IMR-90 (cell line): ENCODE measurements around the gene NR2C1. TPM values are rescaled to one million over a fixed set of nuclear protein-coding genes. Genes with fewer than 3 reads are reported as not detected.

Experiments used
- ATAC-seq: fragments of 200-7000 bp; cut with Tn5 transposase; 2 replicates; pipeline ENCODE4 v1.9.1; 2020; ENCODE audit warnings: low read depth, mild to moderate bottlenecking, moderate library complexity
- BruUV-seq: library from RNA; stranded (reverse); fragments of 400-500 nt; replicated peaks from 2 replicates; lab custom pipeline; 2021; lab: Mats Ljungman, UMichigan
- CTCF ChIA-PET: fragments of 300-600 bp; formaldehyde crosslinking; extraction: SDS; loops from one replicate; lab custom pipeline; 2021; ENCODE audit warnings: antibody characterized with exemption; lab: Yijun Ruan, JAX
- POLR2A ChIA-PET: fragments of 300-600 bp; sonication (Branson Sonifier 250); formaldehyde crosslinking; loops from one replicate; lab custom pipeline; 2022; ENCODE audit warnings: antibody characterized with exemption; ENCODE audit not compliant: unreplicated experiment; lab: Charles Lee
- DNase-seq: peaks from one replicate; pipeline ENCODE4 v3.0.0; 2013
- H2AFZ ChIP-seq: replicated peaks from 2 replicates; pipeline ENCODE3; 2013; ENCODE audit warnings: low read length, mild to moderate bottlenecking; ENCODE audit not compliant: poor library complexity
- H2AK5ac ChIP-seq: 2 replicates; pipeline ENCODE4 v1.6.1; 2013; ENCODE audit warnings: low read depth, low read length, inconsistent platforms
- H2AK9ac ChIP-seq: replicated peaks from 2 replicates; pipeline ENCODE3; 2013; ENCODE audit warnings: mild to moderate bottlenecking, low read depth, low read length, moderate library complexity; ENCODE audit not compliant: poor library complexity
- H2BK120ac ChIP-seq: 2 replicates; pipeline ENCODE4 v1.6.1; 2013; ENCODE audit warnings: low read depth, low read length, inconsistent platforms
- H2BK15ac ChIP-seq: 3 replicates; pipeline ENCODE4 v1.6.1; 2013; ENCODE audit warnings: low read depth, low read length, inconsistent platforms
- H2BK20ac ChIP-seq: 2 replicates; pipeline ENCODE4 v1.6.1; 2013; ENCODE audit warnings: low read depth, mild to moderate bottlenecking, inconsistent platforms, low read length, moderate library complexity
- H2BK5ac ChIP-seq: 2 replicates; pipeline ENCODE4 v1.6.1; 2013; ENCODE audit warnings: mild to moderate bottlenecking, low read depth, low read length, inconsistent platforms; ENCODE audit not compliant: poor library complexity, severe bottlenecking
- H3K14ac ChIP-seq: replicated peaks from 2 replicates; pipeline ENCODE4 v1.6.1; 2013; ENCODE audit warnings: low read depth, low read length, inconsistent platforms
- H3K18ac ChIP-seq: 2 replicates; pipeline ENCODE4 v1.6.1; 2013; ENCODE audit warnings: low read depth, low read length, control low read depth
- H3K23ac ChIP-seq: 2 replicates; pipeline ENCODE4 v1.6.1; 2013; ENCODE audit warnings: low read depth, low read length, inconsistent platforms
- H3K27ac ChIP-seq: 2 replicates; pipeline ENCODE4 v1.5.1; 2013; ENCODE audit warnings: mild to moderate bottlenecking, control low read depth, low read length; ENCODE audit not compliant: insufficient read depth
- H3K27me3 ChIP-seq: 2 replicates; pipeline ENCODE4 v1.6.1; 2013; ENCODE audit warnings: low read length; ENCODE audit not compliant: control insufficient read depth, insufficient read depth
- H3K36me3 ChIP-seq: 2 replicates; pipeline ENCODE4 v1.6.1; 2013; ENCODE audit warnings: low read length, mixed read lengths; ENCODE audit not compliant: control insufficient read depth, insufficient read depth
- H3K4ac ChIP-seq: 2 replicates; pipeline ENCODE4 v1.6.1; 2013; ENCODE audit warnings: low read depth, low read length, inconsistent platforms
- H3K4me1 ChIP-seq: 2 replicates; pipeline ENCODE4 v1.6.1; 2013; ENCODE audit warnings: low read length, mixed read lengths; ENCODE audit not compliant: control insufficient read depth, insufficient read depth
- H3K4me2 ChIP-seq: 2 replicates; pipeline ENCODE4 v1.6.1; 2013; ENCODE audit warnings: low read depth, mild to moderate bottlenecking, control low read depth, low read length, moderate library complexity
- H3K4me3 ChIP-seq: 2 replicates; pipeline ENCODE4 v1.5.1; 2013; ENCODE audit warnings: low read depth, mild to moderate bottlenecking, control low read depth, low read length, moderate library complexity; ENCODE audit not compliant: insufficient read depth
- H3K56ac ChIP-seq: 2 replicates; pipeline ENCODE4 v1.6.1; 2013; ENCODE audit warnings: low read length, inconsistent platforms; ENCODE audit not compliant: insufficient read depth; ENCODE audit errors: extremely low read depth
- H3K79me1 ChIP-seq, 2 experiments: 2 replicates each; pipeline ENCODE4 v1.6.1; 2013; ENCODE audit warnings: low read length in 2 of 2, inconsistent platforms in 1 of 2, low read depth in 1 of 2
- H3K9ac ChIP-seq: 2 replicates; pipeline ENCODE4 v1.6.1; 2013; ENCODE audit warnings: low read depth, low read length, control low read depth
- H3K9me1 ChIP-seq: 2 replicates; pipeline ENCODE4 v1.6.1; 2013; ENCODE audit warnings: low read length, inconsistent platforms; ENCODE audit not compliant: insufficient read depth
- H3K9me3 ChIP-seq: 2 replicates; pipeline ENCODE4 v1.6.1; 2013; ENCODE audit warnings: low read length; ENCODE audit not compliant: control insufficient read depth, insufficient read depth
- H4K20me1 ChIP-seq: 2 replicates; pipeline ENCODE4 v1.6.1; 2013; ENCODE audit warnings: low read length, inconsistent platforms; ENCODE audit not compliant: insufficient read depth
- H4K5ac ChIP-seq: 2 replicates; pipeline ENCODE4 v1.6.1; 2013; ENCODE audit warnings: mild to moderate bottlenecking, low read depth, low read length, control low read depth
- H4K8ac ChIP-seq, 2 experiments: 2 replicates each; pipeline ENCODE4 v1.6.1; 2013; ENCODE audit warnings: low read depth in 2 of 2, low read length in 2 of 2, control low read depth in 1 of 2, inconsistent platforms in 1 of 2
- H4K91ac ChIP-seq: 2 replicates; pipeline ENCODE4 v1.6.1; 2013; ENCODE audit warnings: low read depth, low read length, inconsistent platforms; ENCODE audit not compliant: insufficient read depth
- BHLHE40 ChIP-seq: fragments of 150-350 bp; IDR thresholded peaks from 2 replicates; pipeline ENCODE4 v1.6.1; 2016; ENCODE audit warnings: mild to moderate bottlenecking, low read depth, low read length
- CHD1 ChIP-seq: IDR thresholded peaks from 2 replicates; pipeline ENCODE4 v1.6.1; 2012; ENCODE audit warnings: low read depth, low read length, improper control_type of control experiment
- FOS ChIP-seq: fragments of 150-350 bp; IDR thresholded peaks from 2 replicates; pipeline ENCODE4 v1.6.1; 2016; ENCODE audit warnings: low read depth, low read length
- MAFK ChIP-seq: IDR thresholded peaks from 2 replicates; pipeline ENCODE4 v1.6.1; 2012; ENCODE audit warnings: low read depth, low read length, improper control_type of control experiment
- MAZ ChIP-seq: IDR thresholded peaks from 2 replicates; pipeline ENCODE4 v1.6.1; 2012; ENCODE audit warnings: low read depth, mild to moderate bottlenecking, low read length, improper control_type of control experiment, moderate library complexity, borderline replicate concordance
- MXI1 ChIP-seq: IDR thresholded peaks from 2 replicates; pipeline ENCODE4 v1.6.1; 2012; ENCODE audit warnings: low read depth, mild to moderate bottlenecking, low read length, moderate library complexity, borderline replicate concordance
- NFE2L2 ChIP-seq: fragments of 150-350 bp; IDR thresholded peaks from 2 replicates; pipeline ENCODE4 v1.6.1; 2016; ENCODE audit warnings: low read depth, mild to moderate bottlenecking, low read length
- POLR2A ChIP-seq: IDR thresholded peaks from 2 replicates; pipeline ENCODE4 v1.6.1; 2012; ENCODE audit warnings: mild to moderate bottlenecking, low read depth, low read length
- RAD21 ChIP-seq: IDR thresholded peaks from 2 replicates; pipeline ENCODE4 v1.6.1; 2012; ENCODE audit warnings: low read length, improper control_type of control experiment
- RCOR1 ChIP-seq: IDR thresholded peaks from 2 replicates; pipeline ENCODE4 v1.6.1; 2012; ENCODE audit warnings: mild to moderate bottlenecking, low read length, improper control_type of control experiment; ENCODE audit not compliant: insufficient replicate concordance
- RFX5 ChIP-seq: IDR thresholded peaks from 2 replicates; pipeline ENCODE4 v1.8.0; 2012; ENCODE audit warnings: low read depth, mild to moderate bottlenecking, low read length, moderate library complexity
- SMC3 ChIP-seq: fragments of 150-350 bp; IDR thresholded peaks from 2 replicates; pipeline ENCODE4 v1.6.1; 2016; ENCODE audit warnings: low read depth, mild to moderate bottlenecking, antibody characterized with exemption, low read length, moderate library complexity
- dilution Hi-C: fragments of 300-500 bp; cut with HindIII; formaldehyde crosslinking; loops from one replicate; pipeline ENCODE4 v1.14.3; 2018; ENCODE audit warnings: low sequenced_read_pairs; ENCODE audit not compliant: unreplicated experiment
- in situ Hi-C: fragments of 300-500 bp; cut with MboI; formaldehyde crosslinking; loops from 3 replicates; pipeline ENCODE4 v1.14.3; 2019; ENCODE audit warnings: low sequenced_read_pairs, inconsistent platforms, mixed read lengths
- intact Hi-C: fragments of 100-400 bp; cut with micrococcal nuclease; formaldehyde crosslinking; loops from 2 replicates; pipeline ENCODE4 v1.10.0; 2022
- polyA plus RNA-seq, 3 experiments: library from polyadenylated mRNA; depleted of rRNA; stranded (reverse); fragments of >200 nt; gene quantifications; 2 replicates each; pipeline ENCODE4 v1.2.3, GENCODE V29; 2012; ENCODE audit warnings: low replicate concordance in 1 of 3
- total RNA-seq: library from RNA; depleted of rRNA; stranded (reverse); fragments of >200 nt; gene quantifications from 2 replicates; pipeline ENCODE4 v1.2.3, GENCODE V29; 2012
- TF ChIP-seq, protein P1 (sequence below): conservative IDR thresholded peaks from 2 replicates; pipeline ENCODE4 v1.5.1; 2012; ENCODE audit warnings: mild to moderate bottlenecking, low read depth, low read length, improper control_type of control experiment
- TF ChIP-seq, protein P2 (sequence below): fragments of 150-350 bp; IDR thresholded peaks from 2 replicates; pipeline ENCODE4 v1.6.1; 2016; ENCODE audit warnings: low read depth, mild to moderate bottlenecking, low read length, moderate library complexity, borderline replicate concordance
- TF ChIP-seq, protein P3 (sequence below): fragments of 150-350 bp; IDR thresholded peaks from 2 replicates; pipeline ENCODE4 v1.6.1; 2017; ENCODE audit warnings: mild to moderate bottlenecking, antibody characterized with exemption, low read length, low read depth

The NR2C1 gene
- total and polyA plus RNA-seq, 2 of the 4 experiments (the other 2 are of a cell fraction): 12.7 to 14.1 TPM

DNA sequence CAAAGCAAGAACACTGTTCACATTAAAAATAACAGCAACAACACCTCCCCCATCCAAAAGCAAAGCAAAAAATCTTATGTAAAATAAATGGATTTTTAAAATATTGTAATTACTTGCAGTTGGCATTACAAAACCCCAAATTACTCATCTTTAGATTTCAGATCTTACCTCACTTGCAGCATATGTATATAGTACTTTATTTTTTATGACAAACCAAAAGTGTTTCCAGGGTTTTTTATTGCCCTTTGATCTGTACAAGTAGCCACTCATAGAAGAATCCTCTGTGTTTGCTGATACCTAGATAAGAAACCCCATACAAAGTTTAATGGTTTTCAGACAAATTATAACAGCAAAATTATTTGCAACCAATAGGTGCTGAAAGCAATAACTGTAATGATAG lies 12.2 kb upstream of the NR2C1 start:
- Histone ChIP-seq H3K4me1 (no peaks in the 10 kb centered on the region; the same call in 1 of the 2 replicates), H2BK120ac (no peak overlapping the region), H3K79me1 (no peaks in the 10 kb centered on the region), H3K27ac (no peak overlapping the region), H4K5ac (no peak overlapping the region), H2AK9ac (no peak overlapping the region), H2BK15ac (no peak overlapping the region), H3K9me1 (no peaks in the 10 kb centered on the region), H2AFZ (no peak overlapping the region), H4K20me1 (no peaks in the 10 kb centered on the region), H3K4me3 (no peak overlapping the region), H3K56ac (no peak overlapping the region), H3K4me2 (no peak overlapping the region), H3K18ac (no peak overlapping the region), H4K8ac (no peak overlapping the region), H3K9ac (no peak overlapping the region), H2AK5ac (no peak overlapping the region), H3K23ac (no peak overlapping the region), H2BK5ac (no peak overlapping the region), H3K9me3 (no peaks in the 10 kb centered on the region), H3K27me3 (no peaks in the 10 kb centered on the region), H3K36me3 (peaks cover 3% of the 10 kb centered on the region), H2BK20ac (no peak overlapping the region), H4K91ac (no peak overlapping the region), H3K4ac (no peak overlapping the region), H3K14ac (no peak overlapping the region)
- no peak for DNase-seq
- in situ Hi-C loops (no loop called here), intact Hi-C loops (no loop called here), dilution Hi-C loops (no loop called here)
- TF ChIP-seq BHLHE40: no peak
- no peak for TF ChIP-seq RAD21
- TF ChIP-seq CHD1: no peak
- no peak for TF ChIP-seq MAFK
- TF ChIP-seq, protein P1, sequence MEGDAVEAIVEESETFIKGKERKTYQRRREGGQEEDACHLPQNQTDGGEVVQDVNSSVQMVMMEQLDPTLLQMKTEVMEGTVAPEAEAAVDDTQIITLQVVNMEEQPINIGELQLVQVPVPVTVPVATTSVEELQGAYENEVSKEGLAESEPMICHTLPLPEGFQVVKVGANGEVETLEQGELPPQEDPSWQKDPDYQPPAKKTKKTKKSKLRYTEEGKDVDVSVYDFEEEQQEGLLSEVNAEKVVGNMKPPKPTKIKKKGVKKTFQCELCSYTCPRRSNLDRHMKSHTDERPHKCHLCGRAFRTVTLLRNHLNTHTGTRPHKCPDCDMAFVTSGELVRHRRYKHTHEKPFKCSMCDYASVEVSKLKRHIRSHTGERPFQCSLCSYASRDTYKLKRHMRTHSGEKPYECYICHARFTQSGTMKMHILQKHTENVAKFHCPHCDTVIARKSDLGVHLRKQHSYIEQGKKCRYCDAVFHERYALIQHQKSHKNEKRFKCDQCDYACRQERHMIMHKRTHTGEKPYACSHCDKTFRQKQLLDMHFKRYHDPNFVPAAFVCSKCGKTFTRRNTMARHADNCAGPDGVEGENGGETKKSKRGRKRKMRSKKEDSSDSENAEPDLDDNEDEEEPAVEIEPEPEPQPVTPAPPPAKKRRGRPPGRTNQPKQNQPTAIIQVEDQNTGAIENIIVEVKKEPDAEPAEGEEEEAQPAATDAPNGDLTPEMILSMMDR: no peak
- TF ChIP-seq RCOR1: no peak
- TF ChIP-seq SMC3: no peak
- TF ChIP-seq MAZ: no peak
- no peak for TF ChIP-seq POLR2A
- TF ChIP-seq, protein P2, sequence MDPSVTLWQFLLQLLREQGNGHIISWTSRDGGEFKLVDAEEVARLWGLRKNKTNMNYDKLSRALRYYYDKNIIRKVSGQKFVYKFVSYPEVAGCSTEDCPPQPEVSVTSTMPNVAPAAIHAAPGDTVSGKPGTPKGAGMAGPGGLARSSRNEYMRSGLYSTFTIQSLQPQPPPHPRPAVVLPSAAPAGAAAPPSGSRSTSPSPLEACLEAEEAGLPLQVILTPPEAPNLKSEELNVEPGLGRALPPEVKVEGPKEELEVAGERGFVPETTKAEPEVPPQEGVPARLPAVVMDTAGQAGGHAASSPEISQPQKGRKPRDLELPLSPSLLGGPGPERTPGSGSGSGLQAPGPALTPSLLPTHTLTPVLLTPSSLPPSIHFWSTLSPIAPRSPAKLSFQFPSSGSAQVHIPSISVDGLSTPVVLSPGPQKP: no peak
- TF ChIP-seq, protein P3, sequence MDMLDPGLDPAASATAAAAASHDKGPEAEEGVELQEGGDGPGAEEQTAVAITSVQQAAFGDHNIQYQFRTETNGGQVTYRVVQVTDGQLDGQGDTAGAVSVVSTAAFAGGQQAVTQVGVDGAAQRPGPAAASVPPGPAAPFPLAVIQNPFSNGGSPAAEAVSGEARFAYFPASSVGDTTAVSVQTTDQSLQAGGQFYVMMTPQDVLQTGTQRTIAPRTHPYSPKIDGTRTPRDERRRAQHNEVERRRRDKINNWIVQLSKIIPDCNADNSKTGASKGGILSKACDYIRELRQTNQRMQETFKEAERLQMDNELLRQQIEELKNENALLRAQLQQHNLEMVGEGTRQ: no peak
- no peak for TF ChIP-seq NFE2L2
- TF ChIP-seq MXI1: no peak
- no peak for TF ChIP-seq RFX5
- no peak for TF ChIP-seq FOS
- no peak for ATAC-seq
- no TSS peak for BruUV-seq
- POLR2A ChIA-PET: interaction anchor here (0.7 kb wide), 1 partner anchor 22 kb away, joined by 9 read pairs; no protein-coding TSS in a partner anchor
- CTCF ChIA-PET: no interaction called here
